Measurements from ENCODE around the gene ZGPAT. TPM values are rescaled to one million over a fixed set of nuclear protein-coding genes. Genes with fewer than 3 reads are reported as not detected.

The ZGPAT gene
- total RNA-seq, 4 donors from 2014 or later: 34.4 to 44.7 (median 35.9) TPM

- intact Hi-C loops (cut with DNase I; ENCODE audit: low total_unique reads): no loop called here
- WGBS, 2 donors: 86 to 96% methylated on average over 27 to 31 of the region's 31 CpGs
- H3K4me3 ChIP-seq (ENCODE audit: low read depth, poor library complexity, severe bottlenecking): no peak overlapping the region
- TF ChIP-seq POLR2A (IDR thresholded peaks at IDR 0.05): no peak
- TF ChIP-seq, protein P1, sequence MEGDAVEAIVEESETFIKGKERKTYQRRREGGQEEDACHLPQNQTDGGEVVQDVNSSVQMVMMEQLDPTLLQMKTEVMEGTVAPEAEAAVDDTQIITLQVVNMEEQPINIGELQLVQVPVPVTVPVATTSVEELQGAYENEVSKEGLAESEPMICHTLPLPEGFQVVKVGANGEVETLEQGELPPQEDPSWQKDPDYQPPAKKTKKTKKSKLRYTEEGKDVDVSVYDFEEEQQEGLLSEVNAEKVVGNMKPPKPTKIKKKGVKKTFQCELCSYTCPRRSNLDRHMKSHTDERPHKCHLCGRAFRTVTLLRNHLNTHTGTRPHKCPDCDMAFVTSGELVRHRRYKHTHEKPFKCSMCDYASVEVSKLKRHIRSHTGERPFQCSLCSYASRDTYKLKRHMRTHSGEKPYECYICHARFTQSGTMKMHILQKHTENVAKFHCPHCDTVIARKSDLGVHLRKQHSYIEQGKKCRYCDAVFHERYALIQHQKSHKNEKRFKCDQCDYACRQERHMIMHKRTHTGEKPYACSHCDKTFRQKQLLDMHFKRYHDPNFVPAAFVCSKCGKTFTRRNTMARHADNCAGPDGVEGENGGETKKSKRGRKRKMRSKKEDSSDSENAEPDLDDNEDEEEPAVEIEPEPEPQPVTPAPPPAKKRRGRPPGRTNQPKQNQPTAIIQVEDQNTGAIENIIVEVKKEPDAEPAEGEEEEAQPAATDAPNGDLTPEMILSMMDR (IDR thresholded peaks at IDR 0.05): no peak
- no peak for DNase-seq (ENCODE audit: low spot score in 2 of 2)
Observed at GRCh38 chr20:63769891-63770474, 62.1 kb downstream of the ZGPAT start.

GRCh38 chr20:63771046-63771707, 63.3 kb downstream of the ZGPAT start:
- no peak overlapping the region for H3K4me3 ChIP-seq (ENCODE audit: low read depth, poor library complexity, severe bottlenecking)
- WGBS, 2 donors: 93 to 94% methylated on average over 47 to 52 of the region's 52 CpGs
- no peak for TF ChIP-seq POLR2A (IDR thresholded peaks at IDR 0.05)
- TF ChIP-seq, protein P1 (IDR thresholded peaks at IDR 0.05): no peak
- intact Hi-C loops (cut with DNase I; ENCODE audit: low total_unique reads): no loop called here
- no peak for DNase-seq (ENCODE audit: low spot score in 2 of 2)

DNA sequence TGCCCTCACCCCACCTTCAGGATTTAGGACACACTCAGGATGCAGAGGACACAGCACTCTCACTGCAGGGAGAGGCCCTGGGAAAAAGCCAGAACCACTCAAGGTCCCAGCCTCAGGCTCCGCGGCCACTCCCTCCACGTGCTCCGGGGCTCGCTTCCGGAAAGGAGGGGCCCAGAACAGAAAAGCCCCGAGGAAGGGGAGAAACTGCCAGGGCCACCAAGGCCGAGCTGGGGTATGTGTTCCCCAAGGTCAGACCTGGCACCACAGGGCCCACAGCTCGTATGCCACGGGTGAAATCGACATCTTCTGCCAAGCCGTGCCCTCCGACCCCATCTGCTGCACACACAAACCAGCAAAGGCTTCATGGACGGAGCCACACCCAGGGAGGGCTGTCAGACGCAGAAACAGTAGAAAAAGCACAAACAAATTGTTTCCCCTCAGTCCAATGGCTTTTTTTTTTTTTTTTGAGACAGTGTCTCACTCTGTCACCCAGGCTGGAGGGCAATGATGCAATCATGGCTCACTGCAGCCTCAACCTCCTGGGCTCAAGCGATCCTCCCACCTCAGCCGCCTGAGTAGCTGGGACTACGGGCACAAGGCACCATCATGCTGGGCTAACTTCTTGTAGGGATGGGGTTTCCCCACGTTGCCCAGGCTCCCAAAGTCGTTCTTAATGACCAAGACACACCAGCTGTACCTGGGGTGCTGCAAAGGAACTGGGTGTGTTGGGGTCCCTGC, 65.1 kb downstream of the ZGPAT start:
- no peak overlapping the region for H3K4me3 ChIP-seq (ENCODE audit: low read depth, poor library complexity, severe bottlenecking)
- intact Hi-C loops (cut with DNase I; ENCODE audit: low total_unique reads): no loop called here
- WGBS, 2 donors: 50 to 62% methylated on average over 18 to 20 of the region's 20 CpGs
- TF ChIP-seq, protein P1 (IDR thresholded peaks at IDR 0.05): no peak
- no peak for TF ChIP-seq POLR2A (IDR thresholded peaks at IDR 0.05)
- DNase-seq (ENCODE audit: low spot score in 2 of 2): no peak

DNA sequence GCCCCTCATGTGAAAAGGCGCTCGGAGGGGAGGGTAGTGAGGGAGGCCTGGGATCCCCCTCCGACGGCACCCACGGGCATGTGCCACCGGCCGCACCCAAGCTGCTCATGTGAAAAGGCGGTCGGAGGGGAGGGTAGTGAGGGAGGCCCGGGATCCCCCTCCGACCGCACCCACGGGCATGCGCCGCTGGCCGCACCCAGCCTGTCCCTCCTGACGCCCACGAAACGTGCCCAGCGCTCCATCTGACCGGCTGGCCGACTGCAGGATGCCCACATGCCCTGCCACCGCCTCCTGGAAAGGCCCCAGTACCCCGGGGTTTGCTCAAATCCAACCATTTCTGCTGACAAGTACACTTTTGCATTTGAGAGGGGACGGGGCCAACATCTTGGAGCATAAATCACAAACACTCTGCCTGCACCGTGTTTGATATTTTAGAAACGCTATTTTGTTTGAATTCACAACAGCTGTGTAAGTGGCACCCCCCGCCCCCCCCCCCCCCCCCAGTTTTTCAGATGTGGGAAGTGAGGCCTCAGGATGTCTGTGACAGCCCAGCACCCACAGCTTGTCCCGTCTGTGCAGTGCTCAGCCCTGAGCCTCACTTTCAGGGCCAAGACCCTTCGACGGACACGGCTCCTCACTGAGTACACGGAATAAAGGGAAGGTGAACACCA, 65.9 kb downstream of the ZGPAT start:
- no peak for DNase-seq (ENCODE audit: low spot score in 2 of 2)
- no peak overlapping the region for H3K4me3 ChIP-seq (ENCODE audit: low read depth, poor library complexity, severe bottlenecking)
- WGBS, 2 donors: 75 to 86% methylated on average over 31 to 33 of the region's 33 CpGs
- no peak for TF ChIP-seq POLR2A (IDR thresholded peaks at IDR 0.05)
- TF ChIP-seq, protein P1 (IDR thresholded peaks at IDR 0.05): no peak
- intact Hi-C loops (cut with DNase I; ENCODE audit: low total_unique reads): no loop called here

GRCh38 chr20:63774306-63774705, 66.5 kb downstream of the ZGPAT start:
- 67 to 71% methylated on average over 15 of the region's 15 CpGs for WGBS, 2 donors
- DNase-seq (ENCODE audit: low spot score in 2 of 2): no peak
- no peak for TF ChIP-seq POLR2A (IDR thresholded peaks at IDR 0.05)
- TF ChIP-seq, protein P1 (IDR thresholded peaks at IDR 0.05): no peak
- H3K4me3 ChIP-seq (ENCODE audit: low read depth, poor library complexity, severe bottlenecking): no peak overlapping the region
- intact Hi-C loops (cut with DNase I; ENCODE audit: low total_unique reads): no loop called here
